MCF 10A (cell line): Measurements from ENCODE around the gene FGF4. TPM values are rescaled to one million over a fixed set of nuclear protein-coding genes. Genes with fewer than 3 reads are reported as not detected.

Source experiments
- BruUV-seq: library from RNA; stranded (reverse); fragments of 400-500 nt; replicated peaks from 2 replicates; lab custom pipeline; 2021; lab: Mats Ljungman, UMichigan
- CTCF ChIA-PET: fragments of 300-600 bp; sonication (Branson Sonifier 250); formaldehyde crosslinking; extraction: SDS; loops from one replicate; lab custom pipeline; 2021; ENCODE audit warnings: antibody characterized with exemption, inconsistent platforms; lab: Yijun Ruan, JAX
- POLR2A ChIA-PET: fragments of 300-600, 350-650 bp; sonication (Branson Sonifier 250); formaldehyde crosslinking; extraction: SDS; loops from one replicate; lab custom pipeline; 2020; ENCODE audit warnings: antibody characterized with exemption, inconsistent platforms; lab: Yijun Ruan, JAX
- DNase-seq: peaks from one replicate; pipeline ENCODE4 v3.0.0-alpha.2; 2018; ENCODE audit not compliant: unreplicated experiment
- H3K27ac Mint-ChIP-seq: one replicate; pipeline ENCODE4 v1.8.0; 2022; ENCODE audit warnings: mild to moderate bottlenecking, low read depth, mixed read lengths; ENCODE audit not compliant: unreplicated experiment
- H3K27me3 Mint-ChIP-seq: one replicate; pipeline ENCODE4 v1.8.0; 2022; ENCODE audit warnings: mixed read lengths; ENCODE audit not compliant: insufficient read depth, unreplicated experiment
- H3K36me3 Mint-ChIP-seq: one replicate; pipeline ENCODE4 v1.8.0; 2022; ENCODE audit warnings: mild to moderate bottlenecking, moderate library complexity, mixed read lengths; ENCODE audit not compliant: insufficient read depth, unreplicated experiment
- H3K4me1 Mint-ChIP-seq: one replicate; pipeline ENCODE4 v1.8.0; 2022; ENCODE audit warnings: mixed read lengths; ENCODE audit not compliant: insufficient read depth, unreplicated experiment
- H3K4me3 Mint-ChIP-seq: one replicate; pipeline ENCODE4 v1.8.0; 2022; ENCODE audit warnings: mild to moderate bottlenecking, moderate library complexity, mixed read lengths; ENCODE audit not compliant: unreplicated experiment
- H3K9me3 Mint-ChIP-seq: one replicate; pipeline ENCODE4 v1.8.0; 2022; ENCODE audit warnings: mixed read lengths; ENCODE audit not compliant: unreplicated experiment
- intact Hi-C: fragments of 100-400 bp; cut with micrococcal nuclease; formaldehyde crosslinking; loops from 2 replicates; pipeline ENCODE4 v1.14.1; 2022
- total RNA-seq: library from RNA; stranded (reverse); gene quantifications from 2 replicates; pipeline ENCODE4 v1.2.3, GENCODE V29; 2022
- TF ChIP-seq, protein P1 (sequence below): fragments of 200-600 bp; IDR thresholded peaks from one replicate; pipeline ENCODE4 v1.8.0; 2022; ENCODE audit warnings: antibody characterized with exemption, mild to moderate bottlenecking; ENCODE audit not compliant: unreplicated experiment

Gene FGF4
- total RNA-seq, 1 experiment from 2014 or later, result not detected

DNA sequence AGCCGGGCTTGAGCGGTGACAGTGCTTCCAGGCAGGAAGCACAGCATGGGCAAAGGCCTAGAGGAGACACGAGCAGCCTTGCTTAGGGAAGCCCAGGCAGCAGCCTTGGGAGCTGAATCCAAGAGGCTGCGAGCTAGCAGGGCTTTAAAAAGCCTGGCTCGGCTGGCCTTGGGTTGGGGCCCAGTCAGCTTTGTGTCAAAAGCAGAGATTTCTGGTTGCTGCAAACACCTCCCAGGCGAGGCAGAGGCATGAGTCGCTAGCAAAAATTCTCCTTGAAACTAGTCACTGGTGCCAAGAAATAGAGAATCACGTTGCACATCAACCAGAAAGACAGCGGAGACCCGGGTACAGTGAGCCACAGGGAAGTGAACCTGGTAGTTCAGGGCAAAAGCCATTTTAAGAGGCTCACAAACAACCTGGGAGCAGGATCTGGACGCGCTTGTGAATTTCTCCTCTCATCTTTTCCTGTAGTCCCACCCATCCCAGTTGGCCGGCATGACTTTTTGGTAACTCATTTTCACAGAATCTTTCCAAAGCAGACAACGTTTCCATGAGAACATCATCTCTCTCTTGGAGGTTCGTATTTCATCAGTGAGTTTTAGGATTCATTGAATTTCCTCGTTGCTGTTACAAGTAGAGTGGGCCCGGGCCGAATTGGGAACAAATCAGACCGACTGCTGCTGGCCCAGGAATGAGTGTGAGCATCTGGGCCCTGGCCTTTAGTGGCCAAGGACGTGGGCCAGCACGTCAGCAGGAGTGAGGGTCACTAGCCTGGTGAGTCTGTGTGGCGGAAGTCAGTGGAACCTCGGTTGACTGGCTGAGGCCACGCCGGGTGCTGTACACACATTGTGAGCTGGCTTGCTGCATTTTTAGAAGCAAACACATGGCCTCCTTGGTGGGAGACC, 16.4 kb upstream of the FGF4 start:
- no peak overlapping the region for H3K27ac Mint-ChIP-seq

DNA sequence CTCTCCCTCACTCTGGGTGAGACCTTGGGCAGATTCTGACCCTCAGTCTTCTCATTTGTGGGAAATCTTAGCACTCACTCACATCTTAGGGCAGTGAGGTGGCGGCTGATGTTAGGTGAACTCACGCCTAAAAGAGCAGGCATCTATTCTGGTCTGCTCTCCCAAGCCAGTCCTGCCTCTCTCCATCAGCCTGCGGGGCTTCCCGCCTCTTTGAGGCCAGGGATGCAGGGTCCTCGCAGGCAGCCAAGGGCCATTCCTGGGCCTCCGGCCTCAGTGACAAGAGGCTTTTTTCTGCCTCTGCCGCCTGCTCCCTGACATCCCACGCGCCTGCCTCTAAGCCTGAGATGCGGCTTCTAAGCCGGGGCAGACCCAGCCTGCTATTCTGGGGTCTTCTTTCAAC, 13.8 kb upstream of the FGF4 start:
- POLR2A ChIA-PET, result interaction anchor here (0.7 kb wide), 1 partner anchor 20 kb away, joined by 3 read pairs; no protein-coding TSS in a partner anchor
- CTCF ChIA-PET, result no interaction called here
- TF ChIP-seq, protein P1, sequence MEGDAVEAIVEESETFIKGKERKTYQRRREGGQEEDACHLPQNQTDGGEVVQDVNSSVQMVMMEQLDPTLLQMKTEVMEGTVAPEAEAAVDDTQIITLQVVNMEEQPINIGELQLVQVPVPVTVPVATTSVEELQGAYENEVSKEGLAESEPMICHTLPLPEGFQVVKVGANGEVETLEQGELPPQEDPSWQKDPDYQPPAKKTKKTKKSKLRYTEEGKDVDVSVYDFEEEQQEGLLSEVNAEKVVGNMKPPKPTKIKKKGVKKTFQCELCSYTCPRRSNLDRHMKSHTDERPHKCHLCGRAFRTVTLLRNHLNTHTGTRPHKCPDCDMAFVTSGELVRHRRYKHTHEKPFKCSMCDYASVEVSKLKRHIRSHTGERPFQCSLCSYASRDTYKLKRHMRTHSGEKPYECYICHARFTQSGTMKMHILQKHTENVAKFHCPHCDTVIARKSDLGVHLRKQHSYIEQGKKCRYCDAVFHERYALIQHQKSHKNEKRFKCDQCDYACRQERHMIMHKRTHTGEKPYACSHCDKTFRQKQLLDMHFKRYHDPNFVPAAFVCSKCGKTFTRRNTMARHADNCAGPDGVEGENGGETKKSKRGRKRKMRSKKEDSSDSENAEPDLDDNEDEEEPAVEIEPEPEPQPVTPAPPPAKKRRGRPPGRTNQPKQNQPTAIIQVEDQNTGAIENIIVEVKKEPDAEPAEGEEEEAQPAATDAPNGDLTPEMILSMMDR, result no peak

More for the DNA sequence above, 16.4 kb upstream of the FGF4 start:
- no peak overlapping the region for H3K4me3 Mint-ChIP-seq
- intact Hi-C loops, result no loop called here
- no peaks in the 10 kb centered on the region for H3K4me1 Mint-ChIP-seq
- CTCF ChIA-PET, result interaction anchor here (0.8 kb wide), 1 partner anchor 22 kb away, joined by 4 read pairs; no protein-coding TSS in a partner anchor
- peak; percentile 26 for DNase-seq
- H3K36me3 Mint-ChIP-seq, result no peaks in the 10 kb centered on the region
- no peaks in the 10 kb centered on the region for H3K9me3 Mint-ChIP-seq
- POLR2A ChIA-PET, result no interaction called here
- no peaks in the 10 kb centered on the region for H3K27me3 Mint-ChIP-seq
- no TSS peak for BruUV-seq
- TF ChIP-seq, protein P1, result no peak

DNA sequence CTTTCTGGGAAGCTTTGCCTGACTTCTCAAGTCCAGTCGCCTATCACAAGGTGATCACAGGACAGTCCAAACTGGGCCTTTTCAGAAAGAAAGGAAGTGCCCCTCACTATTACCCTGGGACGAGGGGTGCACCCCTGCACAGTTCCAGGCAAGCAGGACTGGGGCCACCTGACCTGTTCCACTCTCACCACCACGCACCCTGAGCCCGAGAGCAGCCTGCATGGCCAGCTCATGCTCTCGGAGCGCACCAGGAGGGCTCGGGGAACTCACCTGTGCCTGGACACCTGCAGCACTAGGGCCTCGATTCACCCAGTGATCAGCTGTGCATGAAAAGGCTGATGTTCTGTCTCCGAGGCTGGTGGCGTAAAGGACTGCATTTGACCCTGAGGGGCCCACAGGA, 12.8 kb upstream of the FGF4 start:
- TF ChIP-seq, protein P1, result no peak
- intact Hi-C loops, result no loop called here
- Mint-ChIP-seq H3K4me3 (no peak overlapping the region), H3K27me3 (no peaks in the 10 kb centered on the region), H3K4me1 (no peaks in the 10 kb centered on the region), H3K36me3 (no peaks in the 10 kb centered on the region), H3K27ac (no peak overlapping the region), H3K9me3 (no peaks in the 10 kb centered on the region)
- ChIA-PET CTCF (no interaction called here), POLR2A (no interaction called here)
- BruUV-seq, result no TSS peak
- DNase-seq, result no peak

More for the DNA sequence above, 13.8 kb upstream of the FGF4 start:
- H3K27ac Mint-ChIP-seq, result no peak overlapping the region
- no TSS peak for BruUV-seq
- intact Hi-C loops, result no loop called here
- no peaks in the 10 kb centered on the region for H3K36me3 Mint-ChIP-seq
- no peaks in the 10 kb centered on the region for H3K27me3 Mint-ChIP-seq
- H3K4me1 Mint-ChIP-seq, result no peaks in the 10 kb centered on the region
- H3K4me3 Mint-ChIP-seq, result no peak overlapping the region
- no peaks in the 10 kb centered on the region for H3K9me3 Mint-ChIP-seq
- DNase-seq, result no peak

DNA sequence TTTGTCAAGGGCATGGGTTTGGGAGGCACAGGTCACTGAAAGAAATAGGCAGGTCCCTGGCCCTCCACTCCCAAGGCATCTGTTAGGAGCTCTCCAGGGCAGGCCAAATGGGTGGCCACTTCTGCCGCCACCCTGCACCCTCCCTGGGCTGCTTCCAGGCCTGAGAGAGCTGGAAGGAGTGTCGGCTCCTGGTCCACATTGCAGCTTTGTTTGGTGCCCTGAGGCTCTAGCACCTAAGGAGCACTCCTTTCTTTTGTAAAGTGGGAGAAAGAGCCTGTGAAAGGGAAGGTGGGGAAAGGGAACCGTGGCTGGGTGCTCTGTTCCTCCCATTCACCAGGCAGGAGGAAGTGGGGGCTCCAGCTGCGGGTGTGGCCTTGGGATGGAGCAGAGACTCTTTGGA, 12.3 kb upstream of the FGF4 start:
- Mint-ChIP-seq H3K4me1 (no peaks in the 10 kb centered on the region), H3K36me3 (no peaks in the 10 kb centered on the region), H3K27me3 (no peaks in the 10 kb centered on the region), H3K4me3 (no peak overlapping the region), H3K9me3 (no peaks in the 10 kb centered on the region), H3K27ac (no peak overlapping the region)
- TF ChIP-seq, protein P1, result no peak
- ChIA-PET POLR2A (no interaction called here), CTCF (no interaction called here)
- no TSS peak for BruUV-seq
- intact Hi-C loops, result no loop called here
- no peak for DNase-seq
